ENCODE data around the gene ASH1L.

- no peak for TF ChIP-seq CTCF (IDR thresholded peaks at IDR 0.05)
- no peak for TF ChIP-seq POLR2A (IDR thresholded peaks at IDR 0.05)
Observed at GRCh38 chr1:155487541-155487940, 75.1 kb downstream of the ASH1L start.

All from Peyer's patch (tissue), 4 donors.